ENCODE measurements around the gene ADAMTS9.
"Not testable (repeated sequence)": the region's sequence is repeated elsewhere in the genome, so short reads cannot be mapped to it uniquely, and the experiment has no call there.

ADAMTS9 gene

DNA sequence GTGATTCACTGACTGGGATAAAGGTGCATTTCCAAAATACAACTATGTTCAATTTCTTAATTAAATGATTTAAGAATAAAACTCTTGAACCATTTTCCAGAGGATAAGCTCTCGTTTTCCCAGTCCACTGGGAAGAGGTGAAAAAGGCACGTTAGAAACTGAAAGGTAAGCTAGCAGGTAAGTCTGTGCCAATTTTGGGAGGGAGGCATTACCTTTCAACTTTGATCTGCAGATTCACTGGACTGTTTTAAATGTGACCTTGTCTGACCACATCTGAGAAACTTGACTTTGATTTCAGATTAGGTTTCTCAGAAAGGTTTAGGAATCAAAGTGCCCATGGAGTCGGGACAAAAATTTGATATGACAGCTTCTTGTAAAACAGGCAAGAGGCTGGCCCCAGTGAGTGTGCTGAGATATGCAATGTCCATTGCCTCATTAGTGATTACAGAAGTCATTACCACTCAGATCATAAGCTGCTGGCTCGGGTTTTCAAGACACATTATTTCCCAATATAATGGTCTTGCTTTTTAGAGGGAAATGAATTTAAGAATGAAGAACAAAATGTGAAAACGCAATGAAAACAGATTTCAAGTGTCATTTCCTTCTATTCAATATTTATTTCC, 118.8 kb downstream of the ADAMTS9 start:
- no peak for DNase-seq

DNA sequence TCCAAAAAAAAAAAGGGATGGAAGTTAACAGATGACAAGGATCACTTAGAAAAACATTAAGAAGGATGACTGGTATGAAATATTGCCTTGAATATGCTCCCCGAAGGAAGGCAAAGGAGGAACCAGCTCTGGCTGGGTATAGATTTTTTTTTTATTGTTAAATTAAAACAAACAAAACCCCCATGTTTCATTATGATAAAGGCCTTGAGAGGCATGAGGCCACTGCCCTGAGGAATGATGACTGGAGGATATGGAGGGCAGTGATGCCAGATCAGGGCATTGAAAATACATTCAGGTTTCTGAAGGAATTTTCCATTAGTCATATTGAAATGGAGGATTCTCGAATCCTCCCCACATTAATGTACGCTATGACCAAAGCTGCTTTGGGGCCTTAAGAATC, 120.9 kb downstream of the ADAMTS9 start:
- DNase-seq, result no peak

DNA sequence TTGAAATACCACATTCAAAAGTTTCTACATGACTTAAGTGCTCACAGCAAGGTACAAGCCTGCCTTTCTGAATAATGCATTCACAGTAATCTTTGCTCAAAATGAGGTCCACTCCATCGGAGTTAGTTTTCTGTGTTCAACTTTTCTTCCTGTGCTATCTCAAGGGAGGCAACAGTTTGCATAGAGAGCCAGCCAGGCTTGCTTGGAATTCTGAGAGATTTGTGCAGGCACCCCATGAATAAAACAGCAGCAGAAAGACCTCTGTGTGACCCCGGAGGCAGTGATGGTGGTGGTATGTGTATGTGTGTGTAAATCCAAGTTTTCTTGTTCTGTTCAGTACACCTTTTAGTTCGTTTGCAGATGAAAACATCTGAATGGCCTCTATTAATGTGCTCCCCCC, 124.0 kb downstream of the ADAMTS9 start:
- DNase-seq, result no peak

DNA sequence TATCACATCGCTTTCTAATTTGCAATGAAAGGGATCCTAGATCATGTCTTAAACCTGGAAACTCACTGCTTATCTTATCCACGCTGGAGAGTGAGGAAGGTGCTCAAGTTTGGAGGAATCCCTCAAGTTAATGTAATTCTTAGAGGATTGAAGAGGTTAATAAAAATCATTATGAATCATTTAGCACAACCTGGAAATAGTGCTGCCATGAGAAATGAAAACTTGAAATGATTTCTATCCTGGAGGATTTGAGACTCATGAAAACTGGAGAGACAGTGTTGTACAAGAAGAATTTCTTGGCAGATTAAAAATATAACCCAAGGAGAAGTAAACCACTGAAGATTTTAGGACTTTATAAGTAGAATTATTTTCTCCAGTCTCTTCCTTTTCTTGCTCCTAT, 125.9 kb downstream of the ADAMTS9 start:
- no peak for DNase-seq

DNA sequence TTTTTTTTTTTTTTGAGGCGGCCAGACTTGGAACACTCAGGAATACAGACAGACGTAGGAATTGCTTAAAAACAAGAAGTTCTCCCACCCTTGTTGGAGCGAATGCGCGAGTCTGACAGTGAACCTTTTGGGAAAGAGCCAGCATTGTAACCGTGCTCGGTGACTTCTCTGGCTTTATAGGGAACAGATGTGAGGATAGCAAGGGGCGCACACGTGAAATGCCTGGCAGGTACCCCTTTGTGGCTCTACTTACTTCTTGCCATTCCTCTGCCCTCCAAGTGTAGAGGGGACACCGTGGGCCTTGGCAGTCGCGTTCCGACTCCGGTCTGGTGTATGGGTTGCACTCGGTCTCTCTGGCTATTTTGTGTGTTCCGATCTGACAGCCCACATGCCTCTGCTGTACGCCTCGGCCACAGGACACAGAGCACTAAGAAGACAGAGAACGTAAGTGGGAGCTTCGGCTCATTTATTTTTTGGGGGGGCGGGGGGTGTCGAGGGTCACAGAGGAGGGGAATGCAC, 126.4 kb downstream of the ADAMTS9 start:
- DNase-seq, result no peak

DNA sequence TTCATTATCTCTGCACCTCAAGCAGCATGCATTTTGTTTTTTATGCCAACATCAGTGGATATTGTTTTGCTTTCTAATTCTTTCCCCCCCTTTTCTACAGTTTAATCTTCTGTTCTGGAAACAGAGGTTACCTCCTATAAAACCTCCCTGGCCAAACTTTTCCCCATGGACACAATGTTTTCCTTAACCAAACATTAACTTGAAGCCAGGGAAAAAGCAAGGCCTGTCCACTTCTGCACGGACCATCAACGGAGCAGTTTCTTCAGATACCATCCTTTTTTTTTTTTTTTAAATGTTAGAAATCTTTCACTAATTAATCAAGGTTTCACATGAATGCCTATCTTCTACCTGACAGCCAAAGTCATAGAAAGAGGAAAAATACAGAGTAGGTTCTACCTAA, 127.0 kb downstream of the ADAMTS9 start:
- DNase-seq, result no peak

DNA sequence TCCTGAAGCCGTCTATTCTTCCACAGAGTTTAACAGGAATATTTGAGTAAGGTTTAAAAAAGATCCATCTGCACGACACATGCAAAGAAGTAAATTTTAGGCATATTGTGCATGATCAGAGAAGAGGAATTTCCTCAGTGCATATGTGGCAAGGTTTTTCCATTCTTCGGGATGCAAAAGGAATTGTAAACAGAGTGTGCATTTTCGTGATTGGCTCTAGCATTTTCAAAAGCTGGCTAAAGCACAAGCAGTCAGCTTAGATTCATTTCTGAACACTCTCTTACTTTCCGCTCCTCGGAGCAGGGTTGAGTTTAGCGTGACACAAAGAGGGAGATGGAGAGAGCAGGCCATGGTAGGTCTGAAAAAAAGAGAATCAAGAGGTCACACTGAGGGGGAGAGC, 128.2 kb downstream of the ADAMTS9 start:
- DNase-seq, result no peak

DNA sequence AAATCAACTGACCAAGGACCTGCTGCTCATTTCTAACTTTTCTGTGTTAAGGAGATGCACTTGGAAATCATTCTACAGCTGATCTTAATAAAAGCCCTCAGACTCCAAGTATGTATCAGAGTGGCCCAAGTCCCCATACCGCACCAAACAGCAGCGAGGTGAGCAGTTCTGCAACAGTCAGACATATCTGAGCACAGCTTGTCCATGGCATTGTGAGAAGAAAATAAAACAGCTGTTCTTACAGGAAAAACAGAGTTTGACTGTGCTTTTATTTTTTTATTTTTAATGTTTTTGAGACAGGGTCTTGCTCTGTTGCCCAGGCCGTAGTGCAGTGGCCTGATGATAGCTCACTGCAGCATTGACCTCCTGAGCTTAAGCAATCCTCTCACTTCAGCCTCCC, 131.8 kb downstream of the ADAMTS9 start:
- no peak for DNase-seq

DNA sequence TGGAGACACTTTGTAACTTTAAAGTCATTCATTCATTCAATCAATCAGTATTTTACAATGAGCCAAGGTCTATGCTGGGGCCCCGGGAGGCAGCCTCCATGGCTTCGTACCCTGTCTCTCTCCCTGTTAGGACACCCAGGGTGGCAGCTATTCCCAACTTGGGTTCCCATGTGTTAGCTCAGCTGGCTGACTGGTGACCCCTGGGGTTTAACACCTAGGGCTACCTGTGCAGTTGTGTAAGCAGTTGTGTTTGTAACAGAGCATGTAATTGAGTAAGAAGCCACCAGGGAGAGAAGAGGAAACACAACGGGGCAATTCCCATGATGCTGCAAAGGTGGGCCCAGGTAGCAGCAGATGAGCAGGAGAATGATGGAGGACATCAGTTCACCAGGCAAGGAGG, 132.4 kb downstream of the ADAMTS9 start:
- DNase-seq, result no peak

DNA sequence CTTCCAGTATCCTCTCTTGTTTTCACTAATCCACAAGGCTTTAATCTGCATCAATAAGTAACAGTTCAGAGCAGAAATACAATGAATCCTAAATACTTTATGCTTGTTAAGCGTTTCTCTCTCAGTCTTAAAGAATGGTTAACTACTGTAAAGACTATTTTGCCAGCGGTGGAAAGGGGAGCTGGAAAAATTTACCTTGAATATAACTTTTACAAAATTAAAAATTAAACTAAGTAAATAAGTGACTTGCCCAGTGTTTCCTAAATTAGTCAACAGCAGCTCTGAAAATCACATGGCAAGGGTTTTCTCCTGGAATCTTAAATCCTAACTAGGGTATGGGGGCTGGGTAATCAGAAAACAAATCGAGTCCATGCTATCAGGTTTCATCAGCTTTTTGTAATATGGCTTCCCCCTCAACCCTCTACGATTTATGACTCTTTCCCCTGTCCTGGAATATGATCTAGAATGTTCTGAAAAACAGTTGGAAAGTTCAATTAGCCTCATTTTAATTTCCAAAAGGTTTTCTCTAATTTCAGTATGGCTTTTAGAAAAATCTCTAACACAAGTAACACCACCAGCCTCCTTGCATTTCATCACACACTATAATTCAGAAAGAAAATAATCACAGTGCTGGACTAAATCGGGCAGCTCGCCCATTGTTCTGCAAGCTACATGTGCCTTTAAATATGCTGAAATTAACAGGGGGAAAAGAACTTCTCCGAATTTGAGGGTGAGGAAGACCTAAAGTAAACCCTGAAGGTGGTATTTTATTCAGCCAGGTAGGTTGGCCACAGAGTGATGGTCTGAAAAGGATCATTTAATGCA, 133.5 kb downstream of the ADAMTS9 start:
- DNase-seq, result no peak

DNA sequence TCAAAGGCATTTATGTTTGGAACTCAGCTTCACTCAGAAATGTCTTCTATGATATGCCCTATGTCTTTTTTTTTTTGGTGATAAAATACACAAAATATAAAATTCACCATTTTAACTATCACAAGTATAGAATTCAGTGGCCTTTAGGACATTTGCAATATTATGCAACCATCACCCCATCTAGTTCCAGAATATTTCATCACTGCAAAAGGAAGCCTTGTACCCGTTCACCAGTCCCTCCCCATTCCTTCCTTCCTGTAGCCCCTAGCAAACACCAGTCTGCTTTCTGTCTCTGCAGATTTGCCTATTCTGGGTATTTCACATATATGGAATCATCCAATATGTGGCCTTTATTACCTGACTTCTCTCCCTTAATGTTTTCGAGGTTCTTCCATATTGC, 134.8 kb downstream of the ADAMTS9 start:
- no peak for DNase-seq

DNA sequence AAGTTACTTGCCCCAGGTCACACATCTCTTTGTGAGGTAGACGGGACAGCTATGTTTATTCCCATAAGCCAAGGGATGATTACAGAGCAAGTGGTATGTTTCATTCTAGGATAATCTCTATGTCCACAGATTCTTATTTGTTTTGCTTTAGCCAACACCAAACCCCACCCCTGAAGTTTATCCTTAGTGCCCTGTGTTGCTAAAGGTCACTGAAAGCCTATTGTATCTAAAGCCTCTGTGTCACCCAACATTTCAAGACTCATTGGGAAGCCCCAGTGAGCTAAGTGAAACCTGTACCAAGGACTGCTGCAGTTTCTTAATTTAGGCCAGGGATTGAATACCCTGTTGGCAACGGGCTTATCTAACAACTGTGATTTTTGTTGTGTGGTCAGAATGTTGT, 135.6 kb downstream of the ADAMTS9 start:
- DNase-seq, result no peak

DNA sequence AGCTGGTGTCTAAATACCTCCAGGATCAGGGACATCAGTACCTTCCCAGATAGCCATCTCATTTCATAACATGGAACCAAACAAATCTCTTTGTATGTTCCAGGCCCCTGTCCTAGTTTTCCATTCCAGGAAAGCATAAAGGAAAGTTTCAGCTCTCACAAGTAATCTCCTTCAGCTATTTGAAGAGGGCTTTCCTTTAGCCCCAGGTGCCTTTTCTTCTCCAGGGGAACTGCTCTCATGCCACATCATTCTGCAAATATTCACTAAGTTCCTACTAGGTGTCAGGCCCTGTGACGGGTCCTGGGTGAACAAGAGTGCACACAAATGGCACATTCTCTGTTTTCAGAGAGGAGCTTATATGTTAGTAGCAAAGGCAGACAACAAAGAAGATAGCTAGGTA, 136.1 kb downstream of the ADAMTS9 start:
- no peak for DNase-seq

DNA sequence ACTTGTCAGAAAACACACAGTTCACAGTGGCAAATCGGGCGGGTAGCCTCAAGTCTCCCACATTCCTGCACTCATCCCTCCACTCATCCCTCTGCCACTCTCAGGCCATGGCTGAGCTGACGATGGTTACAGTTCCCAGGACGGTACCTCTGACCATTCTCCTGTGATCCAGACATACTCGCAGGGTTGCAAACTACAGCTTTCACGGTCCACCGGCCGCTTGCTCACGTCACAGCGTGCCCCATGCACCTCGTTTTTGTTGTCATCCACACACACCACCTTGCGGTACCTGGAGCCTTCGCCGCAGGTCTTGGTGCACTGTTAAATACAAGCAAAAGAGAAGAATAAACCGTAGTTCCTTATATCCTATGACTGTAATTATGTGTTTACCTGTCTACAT, 137.1 kb downstream of the ADAMTS9 start:
- DNase-seq, result no peak

DNA sequence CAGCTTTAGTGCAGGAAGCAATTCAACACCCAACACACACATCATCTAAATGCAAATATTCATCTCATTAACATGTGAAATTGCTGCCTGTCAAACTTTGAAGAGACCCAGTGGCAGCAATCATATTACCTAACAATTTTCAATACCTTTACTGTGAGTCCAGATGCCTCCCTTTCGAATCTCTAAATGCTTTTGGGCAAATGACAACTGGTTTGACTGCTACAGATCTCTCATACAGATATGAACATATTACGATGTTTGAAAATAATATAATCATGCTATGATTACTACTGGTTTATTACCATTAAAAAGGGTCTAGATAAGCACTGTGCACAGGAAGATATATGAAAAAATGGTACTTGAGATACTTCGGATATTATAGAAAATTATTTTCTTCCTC, 137.9 kb downstream of the ADAMTS9 start:
- no peak for DNase-seq

DNA sequence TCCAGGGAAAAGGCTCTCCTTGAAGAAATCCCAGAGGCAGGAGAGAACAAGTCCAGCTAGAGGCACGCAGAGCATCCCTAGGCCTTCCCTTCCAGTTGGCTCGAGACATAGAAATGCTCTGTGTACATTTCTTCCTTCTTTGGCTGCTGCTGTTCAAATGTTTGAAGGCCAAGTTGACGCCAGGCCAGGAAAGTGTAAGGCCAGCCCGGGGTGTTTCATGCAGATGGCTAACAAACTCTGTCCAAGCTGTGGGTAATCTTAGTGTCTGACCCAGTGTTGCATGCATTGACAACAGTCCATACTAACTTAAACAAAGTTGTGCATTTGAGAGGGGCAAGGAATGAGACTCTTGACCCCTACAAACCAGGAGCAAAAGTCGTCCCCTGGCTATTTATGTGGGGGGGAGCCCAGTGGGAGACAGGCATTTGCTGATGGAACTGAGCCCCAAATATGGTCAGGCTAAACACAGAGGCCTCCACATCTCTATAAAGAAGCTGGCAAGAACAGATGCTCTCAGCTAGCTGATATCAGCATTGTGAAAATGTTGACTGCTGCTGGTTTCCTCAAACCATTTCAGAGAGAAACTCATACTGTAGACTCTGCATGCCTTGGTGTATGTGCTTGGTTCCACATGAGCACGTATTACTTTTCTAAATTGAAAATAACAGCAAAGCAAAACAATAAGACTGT, 139.5 kb downstream of the ADAMTS9 start:
- DNase-seq, result no peak

DNA sequence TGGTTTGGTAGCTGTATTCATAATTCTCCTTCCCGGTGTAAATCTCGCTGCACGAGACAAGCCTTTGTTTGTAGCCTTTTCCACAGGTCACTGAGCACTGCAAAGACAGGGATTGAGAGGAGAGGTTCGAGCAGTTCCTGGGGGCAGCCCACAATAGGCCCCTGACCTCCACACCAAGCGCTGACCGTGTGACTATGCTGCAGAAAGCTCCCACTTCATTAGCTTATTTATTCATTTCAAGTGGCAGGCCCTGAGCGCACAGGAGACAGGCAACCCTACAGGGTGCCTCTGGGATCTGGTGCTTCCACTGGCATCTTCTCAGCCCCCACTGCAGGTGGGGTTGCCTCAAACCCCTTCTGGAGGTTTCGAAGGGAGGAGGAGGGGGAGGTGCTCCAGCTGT, 140.9 kb downstream of the ADAMTS9 start:
- no peak for DNase-seq

DNA sequence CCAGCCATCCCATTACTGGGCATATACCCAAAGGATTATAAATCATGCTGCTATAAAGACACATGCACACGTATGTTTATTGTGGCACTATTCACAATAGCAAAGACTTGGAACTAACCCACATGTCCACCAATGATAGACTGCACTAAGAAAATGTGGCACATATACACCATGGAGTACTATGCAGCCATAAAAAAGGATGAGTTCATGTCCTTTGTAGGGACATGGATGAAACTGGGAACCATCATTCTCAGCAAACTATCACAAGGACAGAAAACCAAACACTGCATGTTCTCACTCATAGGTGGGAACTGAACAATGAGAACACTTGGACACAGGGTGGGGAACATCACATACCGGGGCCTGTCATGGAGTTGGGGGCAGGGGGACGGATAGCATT, 142.6 kb downstream of the ADAMTS9 start:
- not testable (repeated sequence) for DNase-seq

DNA sequence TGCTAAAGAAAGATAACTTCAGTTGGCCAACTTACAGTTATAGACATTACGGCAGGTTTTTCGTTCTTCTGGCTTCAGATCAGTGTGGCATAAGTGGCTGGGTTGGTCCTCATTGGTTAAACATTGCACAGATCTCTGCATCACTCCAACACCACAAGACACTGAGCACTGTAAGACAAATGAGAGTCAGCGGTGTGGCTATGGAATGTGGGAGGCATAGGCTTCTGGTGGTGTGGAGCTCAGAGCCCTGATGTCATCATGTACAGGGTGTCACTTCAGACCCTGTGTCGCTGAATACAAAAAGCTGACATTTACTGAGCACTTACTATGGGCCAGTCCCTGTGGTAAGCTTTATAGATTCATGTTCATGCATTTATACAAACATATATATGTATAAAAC, 146.0 kb downstream of the ADAMTS9 start:
- no peak for DNase-seq

DNA sequence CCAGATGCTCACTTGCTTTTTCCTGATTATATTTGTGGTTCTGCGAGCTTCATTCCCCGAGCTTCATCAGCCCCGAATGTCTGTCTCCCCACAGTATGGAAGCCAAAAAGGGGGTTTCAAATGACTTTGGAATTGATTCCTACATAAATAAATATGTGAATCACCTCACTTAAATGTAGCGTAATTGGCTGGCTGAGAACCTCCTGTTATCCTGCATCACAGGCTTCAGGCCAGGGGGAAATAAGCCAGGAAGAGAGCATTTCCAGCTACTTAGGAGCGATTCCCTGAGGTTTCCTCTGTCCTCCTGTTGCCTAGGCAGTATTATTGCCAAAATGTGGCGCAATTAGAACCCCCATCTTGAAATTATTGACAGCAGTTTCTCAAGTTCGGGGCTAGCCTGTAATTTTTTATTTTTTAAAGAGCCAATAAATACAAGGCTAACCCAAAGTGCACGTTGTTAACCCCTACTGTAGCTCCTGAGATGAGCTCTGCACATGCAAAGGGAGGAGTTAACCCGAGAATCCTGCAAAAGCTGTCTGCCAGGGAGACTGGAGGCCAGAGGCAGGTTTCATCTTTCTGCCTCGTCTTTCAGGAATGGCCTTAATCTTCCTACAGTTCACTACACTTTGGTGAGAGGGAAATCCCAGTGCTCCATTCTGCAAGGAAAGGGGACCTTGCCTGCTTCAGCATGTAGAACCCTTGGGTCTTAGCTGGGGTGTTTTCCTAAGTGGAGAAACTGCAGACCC, 148.2 kb downstream of the ADAMTS9 start:
- no peak for DNase-seq

DNA sequence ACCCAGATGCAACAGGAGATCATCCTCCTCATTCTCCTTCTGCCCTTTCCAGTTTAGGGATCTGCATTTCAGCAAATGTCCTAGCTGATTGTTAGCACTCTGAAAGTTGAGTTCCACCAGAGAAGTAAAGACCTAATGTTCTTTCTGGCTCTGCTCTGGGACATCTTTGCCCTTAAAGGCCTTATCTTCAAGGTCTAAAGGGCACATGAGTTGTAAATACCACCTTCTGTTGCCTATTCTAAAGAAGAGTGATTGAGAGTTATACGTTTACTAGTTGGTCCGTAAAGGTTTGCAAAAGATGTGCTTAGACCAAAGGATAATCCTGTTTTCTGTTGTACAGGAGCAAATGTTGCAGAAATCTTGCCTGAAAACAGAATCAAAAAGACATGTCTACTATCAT, 151.6 kb downstream of the ADAMTS9 start:
- no peak for DNase-seq

DNA sequence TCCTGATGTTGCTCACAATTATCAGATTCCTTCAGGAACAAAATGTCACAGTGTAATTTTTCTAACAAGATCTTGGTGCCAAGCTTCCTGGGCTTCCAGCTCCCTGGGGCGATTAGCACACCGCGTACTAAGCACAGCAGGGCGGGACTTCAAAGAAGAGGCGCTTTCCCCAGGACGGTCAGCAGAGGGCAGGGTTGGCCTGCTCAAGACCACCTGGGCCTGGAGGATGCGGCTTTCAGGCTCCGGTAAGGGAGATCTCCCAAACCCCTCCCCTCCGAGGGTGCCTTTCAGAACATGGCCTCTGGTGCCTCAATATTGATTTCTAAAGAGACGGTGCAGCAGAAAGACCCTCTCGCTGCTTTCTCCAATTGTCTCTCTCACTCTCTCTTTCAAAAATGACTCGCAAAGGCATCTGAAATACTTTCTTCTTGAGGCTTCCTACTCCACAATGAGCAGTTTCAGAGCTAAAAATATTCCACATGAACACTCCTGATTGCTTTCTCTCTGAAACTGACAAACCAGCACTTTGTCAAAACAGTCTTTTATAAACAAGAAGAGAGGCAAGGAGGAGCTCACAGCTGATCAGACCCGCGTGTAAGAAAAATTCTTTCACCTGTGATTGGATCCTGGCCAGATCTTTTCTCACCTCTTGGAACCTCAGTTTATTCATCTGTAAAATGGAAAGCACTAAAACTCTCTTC, 154.0 kb downstream of the ADAMTS9 start:
- DNase-seq, result peak in 1 of 2 donors; percentile 2

Measured in inflammatory macrophage treated with lipopolysaccharide for 1 hour (primary cell).